HG02840 (cell line): ENCODE results near the gene C9.

Source experiments
- ATAC-seq: cut with Tn5 transposase; IDR thresholded peaks from one replicate; pipeline ENCODE4 v1.9.1; 2021; ENCODE audit warnings: mild to moderate bottlenecking, moderate library complexity, moderate number of reproducible peaks; ENCODE audit not compliant: unreplicated experiment, low FRiP score

The C9 gene

GRCh38 chr5:39376293-39376714 lies 12.0 kb upstream of the C9 start:
- ATAC-seq, result no peak

GRCh38 chr5:39373791-39374190 lies 9.5 kb upstream of the C9 start:
- ATAC-seq, result no peak

- no peak for ATAC-seq
These were observed 7.0 kb upstream of the C9 start for GRCh38 chr5:39371367-39371635.

GRCh38 chr5:39370555-39371366 lies 6.5 kb upstream of the C9 start:
- no peak for ATAC-seq

- no peak for ATAC-seq
These were observed 5.0 kb upstream of the C9 start for GRCh38 chr5:39369123-39369815.

- ATAC-seq, result no peak
These were observed 3.8 kb upstream of the C9 start for GRCh38 chr5:39368116-39368515.

- ATAC-seq, result no peak
These were observed 3.4 kb upstream of the C9 start for GRCh38 chr5:39367711-39368110.

GRCh38 chr5:39363217-39363616 lies 1.1 kb downstream of the C9 start:
- ATAC-seq, result no peak

- no peak for ATAC-seq
These were observed 1.6 kb downstream of the C9 start for GRCh38 chr5:39362646-39363045.

GRCh38 chr5:39361306-39361705 lies 3.0 kb downstream of the C9 start:
- no peak for ATAC-seq

- ATAC-seq, result no peak
These were observed 3.7 kb downstream of the C9 start for GRCh38 chr5:39360471-39361111.

GRCh38 chr5:39356263-39356662 lies 8.0 kb downstream of the C9 start:
- no peak for ATAC-seq

- no peak for ATAC-seq
These were observed 9.0 kb downstream of the C9 start for GRCh38 chr5:39355324-39355723.

GRCh38 chr5:39353717-39354399 lies 10.4 kb downstream of the C9 start:
- ATAC-seq, result no peak

- ATAC-seq, result no peak
These were observed 11.3 kb downstream of the C9 start for GRCh38 chr5:39352951-39353350.

- no peak for ATAC-seq
These were observed 12.1 kb downstream of the C9 start for GRCh38 chr5:39352170-39352569.

- ATAC-seq, result no peak
These were observed 14.8 kb downstream of the C9 start for GRCh38 chr5:39349484-39349883.

GRCh38 chr5:39342460-39342859 lies 21.8 kb downstream of the C9 start:
- no peak for ATAC-seq

- no peak for ATAC-seq
These were observed 22.4 kb downstream of the C9 start for GRCh38 chr5:39341896-39342295.

- no peak for ATAC-seq
These were observed 23.8 kb downstream of the C9 start for GRCh38 chr5:39340506-39340905.

GRCh38 chr5:39337252-39337915 lies 26.9 kb downstream of the C9 start:
- no peak for ATAC-seq
